ENCODE results near the gene PMM2.

Gene PMM2

GRCh38 chr16:8861563-8862308 lies 64.1 kb downstream of the PMM2 start:
- no peaks in the 10 kb centered on the region for H3K9me3 ChIP-seq
- no peak for DNase-seq
- H3K27me3 ChIP-seq = no peaks in the 10 kb centered on the region
- TF ChIP-seq, protein P1, sequence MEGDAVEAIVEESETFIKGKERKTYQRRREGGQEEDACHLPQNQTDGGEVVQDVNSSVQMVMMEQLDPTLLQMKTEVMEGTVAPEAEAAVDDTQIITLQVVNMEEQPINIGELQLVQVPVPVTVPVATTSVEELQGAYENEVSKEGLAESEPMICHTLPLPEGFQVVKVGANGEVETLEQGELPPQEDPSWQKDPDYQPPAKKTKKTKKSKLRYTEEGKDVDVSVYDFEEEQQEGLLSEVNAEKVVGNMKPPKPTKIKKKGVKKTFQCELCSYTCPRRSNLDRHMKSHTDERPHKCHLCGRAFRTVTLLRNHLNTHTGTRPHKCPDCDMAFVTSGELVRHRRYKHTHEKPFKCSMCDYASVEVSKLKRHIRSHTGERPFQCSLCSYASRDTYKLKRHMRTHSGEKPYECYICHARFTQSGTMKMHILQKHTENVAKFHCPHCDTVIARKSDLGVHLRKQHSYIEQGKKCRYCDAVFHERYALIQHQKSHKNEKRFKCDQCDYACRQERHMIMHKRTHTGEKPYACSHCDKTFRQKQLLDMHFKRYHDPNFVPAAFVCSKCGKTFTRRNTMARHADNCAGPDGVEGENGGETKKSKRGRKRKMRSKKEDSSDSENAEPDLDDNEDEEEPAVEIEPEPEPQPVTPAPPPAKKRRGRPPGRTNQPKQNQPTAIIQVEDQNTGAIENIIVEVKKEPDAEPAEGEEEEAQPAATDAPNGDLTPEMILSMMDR (IDR thresholded peaks at IDR 0.05; ENCODE audit: low read depth, low read length) = no peak
- no peak overlapping the region for H3K4me3 ChIP-seq (ENCODE audit: low read depth, low read length)
- H3K36me3 ChIP-seq = peaks cover 29% of the 10 kb centered on the region
- H3K4me1 ChIP-seq = peaks cover 15% of the 10 kb centered on the region

GRCh38 chr16:8862309-8863130 lies 64.9 kb downstream of the PMM2 start:
- Histone ChIP-seq H3K4me3 (ENCODE audit: low read depth, low read length) (no peak overlapping the region), H3K36me3 (peaks cover 27% of the 10 kb centered on the region), H3K4me1 (peaks cover 15% of the 10 kb centered on the region), H3K27me3 (no peaks in the 10 kb centered on the region), H3K9me3 (no peaks in the 10 kb centered on the region)
- TF ChIP-seq, protein P1 (IDR thresholded peaks at IDR 0.05; ENCODE audit: low read depth, low read length) = no peak
- no peak for DNase-seq

DNA sequence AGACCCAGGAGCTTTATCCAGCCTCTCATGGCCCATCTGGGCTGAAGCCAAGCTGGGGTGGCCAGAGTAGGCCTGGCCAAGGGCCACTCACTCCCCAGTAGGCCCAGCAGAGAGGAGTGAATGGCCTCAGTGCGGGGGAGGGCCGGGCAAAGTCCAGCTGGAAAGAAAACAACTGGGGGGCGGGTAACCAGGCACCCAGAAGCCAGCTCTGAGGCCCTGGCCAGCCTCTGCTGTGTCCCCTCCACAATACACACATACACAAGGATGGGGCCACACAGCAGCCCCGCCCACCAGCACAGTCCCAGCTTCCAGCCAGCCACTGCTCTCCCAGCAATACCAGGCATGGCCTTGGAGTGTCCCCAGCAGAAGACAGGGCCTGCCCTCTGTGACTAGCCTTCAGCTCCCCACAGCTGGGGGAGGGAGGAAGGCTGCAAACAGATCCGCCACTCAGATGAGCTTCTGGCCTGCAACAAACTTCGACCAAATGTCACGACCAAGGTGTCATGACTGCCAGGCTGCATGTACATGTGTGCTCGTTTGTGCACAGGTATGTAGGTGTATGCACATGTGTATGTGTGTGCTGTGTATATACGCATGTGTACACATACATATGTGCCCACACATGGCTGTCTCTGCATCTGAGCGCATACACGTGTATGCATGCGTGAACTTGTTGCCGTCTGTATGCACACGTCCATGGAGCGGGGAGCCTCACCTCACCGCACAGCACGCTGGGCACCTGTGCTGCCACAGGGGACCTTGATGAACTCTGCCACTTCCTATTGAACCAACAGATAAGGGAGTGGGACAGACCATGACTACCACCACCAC lies 66.2 kb downstream of the PMM2 start:
- Histone ChIP-seq H3K36me3 (peaks cover 16% of the 10 kb centered on the region), H3K27me3 (no peaks in the 10 kb centered on the region), H3K4me1 (peaks cover 15% of the 10 kb centered on the region), H3K9me3 (no peaks in the 10 kb centered on the region), H3K4me3 (ENCODE audit: low read depth, low read length) (no peak overlapping the region)
- peak; percentile 57 for DNase-seq
- TF ChIP-seq, protein P1 (IDR thresholded peaks at IDR 0.05; ENCODE audit: low read depth, low read length) = no peak

- Histone ChIP-seq H3K4me1 (peaks cover 18% of the 10 kb centered on the region), H3K9me3 (no peaks in the 10 kb centered on the region), H3K27me3 (no peaks in the 10 kb centered on the region), H3K36me3 (peaks cover 10% of the 10 kb centered on the region), H3K4me3 (ENCODE audit: low read depth, low read length) (no peak overlapping the region)
- DNase-seq = no peak
- TF ChIP-seq, protein P1 (IDR thresholded peaks at IDR 0.05; ENCODE audit: low read depth, low read length) = no peak
These were observed 67.0 kb downstream of the PMM2 start for GRCh38 chr16:8864480-8865110.

- no peaks in the 10 kb centered on the region for H3K9me3 ChIP-seq
- no peak overlapping the region for H3K4me3 ChIP-seq (ENCODE audit: low read depth, low read length)
- DNase-seq = no peak
These were observed 67.7 kb downstream of the PMM2 start for GRCh38 chr16:8865145-8865882.

More at GRCh38 chr16:8865145-8865882, 67.7 kb downstream of the PMM2 start:
- H3K36me3 ChIP-seq = peaks cover 7% of the 10 kb centered on the region
- H3K27me3 ChIP-seq = no peaks in the 10 kb centered on the region
- TF ChIP-seq, protein P1 (IDR thresholded peaks at IDR 0.05; ENCODE audit: low read depth, low read length) = no peak
- H3K4me1 ChIP-seq = peaks cover 18% of the 10 kb centered on the region

Measured in BE2C (cell line).